ENCODE results near the gene TUT7.

DNA sequence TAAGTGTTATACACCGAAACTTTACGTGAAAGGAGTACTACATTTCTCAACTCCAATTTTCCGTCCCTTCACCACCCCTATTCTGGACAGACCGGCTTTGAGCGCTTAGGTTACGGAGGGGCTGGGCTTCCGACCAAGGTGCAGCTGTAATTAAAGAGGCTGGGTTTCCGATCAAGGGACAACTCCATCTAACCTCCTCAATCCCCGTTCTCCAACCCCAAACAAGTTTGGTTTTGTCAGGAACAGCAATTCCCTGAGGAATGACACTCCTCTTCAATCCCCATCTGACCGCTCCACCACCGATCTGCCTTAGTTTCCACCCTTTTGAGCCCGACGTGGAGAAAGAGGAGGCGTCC is 577 bp downstream of the TUT7 start:
- TF ChIP-seq CTCF (IDR thresholded peaks at IDR 0.05) (no peak), EZH2 (IDR thresholded peaks at IDR 0.05) (no peak)
